Vagina (tissue), 2 donors: Measurements from ENCODE around the gene NAP1L3. TPM values are rescaled to one million over a fixed set of nuclear protein-coding genes. Genes with fewer than 3 reads are reported as not detected.

Experiments
- DNase-seq, 2 donors: peaks; one replicate each; pipeline ENCODE4 v3.0.0-alpha.2; 2017; ENCODE audit errors: extremely low spot score in 2 of 2
- H3K27ac ChIP-seq: fragments of 200-600 bp; sonication (generic); one replicate; pipeline ENCODE4 v1.5.1; 2019
- H3K27me3 ChIP-seq: fragments of 200-600 bp; sonication (generic); one replicate; pipeline ENCODE4 v1.5.1; 2019
- H3K36me3 ChIP-seq, 2 donors: fragments of 200-600 bp; sonication (generic); one replicate each; pipeline ENCODE4 v1.5.1; 2017 to 2019
- H3K4me1 ChIP-seq: fragments of 200-600 bp; sonication (generic); one replicate; pipeline ENCODE4 v1.5.1; 2019
- H3K4me3 ChIP-seq, 2 donors: fragments of 200-600 bp; sonication (generic); 1 replicate in 1 of 2; 2 replicates in 1 of 2; pipeline ENCODE4 v1.5.1; 2016 to 2019
- H3K9me3 ChIP-seq: fragments of 200-600 bp; sonication (generic); one replicate; pipeline ENCODE4 v1.5.1; 2019
- CTCF ChIP-seq, 3 experiments: fragments of 450-650 bp in 2 of 3; fragments of 200-600 bp in 1 of 3; sonication (generic) in 1 of 3; IDR thresholded peaks; one replicate each; pipeline ENCODE4 v1.5.1; 2017 to 2019; ENCODE audit warnings: antibody characterized with exemption in 3 of 3, mild to moderate bottlenecking in 2 of 3, moderate library complexity in 2 of 3
- POLR2A ChIP-seq, 2 donors: fragments of 450-650 bp; IDR thresholded peaks; one replicate each; pipeline ENCODE4 v1.6.1; 2017; ENCODE audit warnings: antibody characterized with exemption in 2 of 2, mild to moderate bottlenecking in 2 of 2, moderate library complexity in 2 of 2
- POLR2AphosphoS5 ChIP-seq, 2 donors: sonication (generic); formaldehyde crosslinking; IDR thresholded peaks; one replicate each; pipeline ENCODE4 v1.9.0; 2017; ENCODE audit warnings: antibody characterized with exemption in 2 of 2, mild to moderate bottlenecking in 2 of 2, low read depth in 1 of 2; ENCODE audit not compliant: insufficient read depth in 1 of 2
- intact Hi-C: fragments of 100-400 bp; cut with DNase I; formaldehyde crosslinking; loops from one replicate; pipeline ENCODE4 v1.15.1; 2023
- total RNA-seq: library from RNA; depleted of rRNA; stranded (reverse); fragments of >200 nt; gene quantifications from one replicate; pipeline ENCODE4 v1.2.3, GENCODE V29; 2016

The NAP1L3 gene
- total RNA-seq, 1 donor from 2014 or later = 3.2 TPM

- Histone ChIP-seq H3K4me1 (no peaks in the 10 kb centered on the region), H3K4me3 (no peak overlapping the region), H3K36me3 (no peaks in the 10 kb centered on the region), H3K9me3 (no peaks in the 10 kb centered on the region), H3K27ac (no peak overlapping the region), H3K27me3 (no peaks in the 10 kb centered on the region)
- TF ChIP-seq CTCF (IDR thresholded peaks at IDR 0.05) (no peak), POLR2AphosphoS5 (IDR thresholded peaks at IDR 0.05; ENCODE audit: insufficient read depth in 1 of 2, low read depth in 1 of 2) (no peak), POLR2A (IDR thresholded peaks at IDR 0.05) (no peak)
- intact Hi-C loops = no loop called here
- no peak for DNase-seq
These were observed 12.8 kb downstream of the NAP1L3 start for GRCh38 chrX:93660575-93660974.

GRCh38 chrX:93649381-93649780 is 24.0 kb downstream of the NAP1L3 start:
- Histone ChIP-seq H3K27me3 (no peaks in the 10 kb centered on the region), H3K9me3 (no peaks in the 10 kb centered on the region), H3K4me1 (no peaks in the 10 kb centered on the region), H3K36me3 (no peaks in the 10 kb centered on the region), H3K27ac (no peak overlapping the region), H3K4me3 (no peak overlapping the region)
- TF ChIP-seq CTCF (IDR thresholded peaks at IDR 0.05) (no peak), POLR2AphosphoS5 (IDR thresholded peaks at IDR 0.05; ENCODE audit: insufficient read depth in 1 of 2, low read depth in 1 of 2) (no peak), POLR2A (IDR thresholded peaks at IDR 0.05) (no peak)
- intact Hi-C loops = no loop called here
- no peak for DNase-seq

- no peaks in the 10 kb centered on the region for H3K27me3 ChIP-seq
- no peak overlapping the region for H3K4me3 ChIP-seq
- no peaks in the 10 kb centered on the region for H3K9me3 ChIP-seq
- no peak overlapping the region for H3K27ac ChIP-seq
- H3K36me3 ChIP-seq = no peaks in the 10 kb centered on the region
- no peak for TF ChIP-seq CTCF (IDR thresholded peaks at IDR 0.05)
- TF ChIP-seq POLR2A (IDR thresholded peaks at IDR 0.05) = no peak
- no peaks in the 10 kb centered on the region for H3K4me1 ChIP-seq
- DNase-seq = no peak
- intact Hi-C loops = no loop called here
These were observed 35.8 kb downstream of the NAP1L3 start for GRCh38 chrX:93637591-93637990.

Other genes with a start within 250 kb of the NAP1L3 start
- not detected for gene FAM133A, start 628 bp upstream of the NAP1L3 start, total RNA-seq